GM12892 (cell line): ENCODE data around the gene DPF3.

Source experiments
- POLR2A ChIP-seq: IDR thresholded peaks from 2 replicates; pipeline ENCODE4 v1.6.1; 2011; ENCODE audit warnings: low read depth, low read length, control low read depth
- POLR2AphosphoS5 ChIP-seq: IDR thresholded peaks from 2 replicates; pipeline ENCODE4 v1.6.1; 2011; ENCODE audit warnings: low read depth, low read length, control low read depth
- TAF1 ChIP-seq: IDR thresholded peaks from 2 replicates; pipeline ENCODE4 v1.6.1; 2011; ENCODE audit warnings: low read depth, mild to moderate bottlenecking, control low read depth, low read length, borderline replicate concordance

DNA sequence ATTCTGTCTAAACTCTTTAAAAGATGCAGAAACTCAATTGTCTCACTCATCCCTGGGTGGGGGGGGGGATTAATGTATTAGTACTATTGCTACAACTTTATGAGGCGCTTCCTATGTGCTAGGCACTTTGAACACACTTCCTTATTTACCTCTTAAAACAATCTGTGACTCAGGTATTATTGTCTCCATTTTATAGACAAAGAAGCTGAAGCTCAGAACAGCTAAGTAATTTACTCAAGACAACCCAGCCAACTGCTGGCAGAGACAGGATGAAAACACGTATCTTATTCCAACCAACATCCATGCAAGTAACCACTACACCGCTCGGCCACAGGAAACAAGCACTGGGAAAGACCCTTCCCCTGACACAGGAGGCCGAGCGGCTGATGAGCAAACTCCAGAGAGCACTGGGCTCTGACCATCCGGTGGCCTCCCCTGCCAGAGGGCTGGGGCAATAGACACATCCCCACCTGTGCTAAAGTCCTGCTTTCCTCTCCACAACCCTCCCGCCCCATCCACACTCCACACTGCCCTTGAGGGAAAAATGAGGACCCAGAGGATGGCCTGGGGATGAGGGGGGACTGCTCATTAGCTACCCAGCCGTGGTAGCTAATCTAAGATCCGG lies 244.2 kb downstream of the DPF3 start:
- no peak for TF ChIP-seq POLR2A
- no peak for TF ChIP-seq TAF1
- TF ChIP-seq POLR2AphosphoS5, result no peak
